Activated T-helper 1 cell treated with anti-CD3 and anti-CD28 coated beads, Interleukin-12 subunit alpha, Interleukin-12 subunit beta, Interleukin-2, Interleukin-4 antibody, amounts not matched to agents 30 ng/mL and 10 ng/mL and 1 ng/mL, durations not matched to agents 14 hours and 24 hours and 36 hours (primary cell): Measurements from ENCODE around the gene TMBIM1. TPM values are rescaled to one million over a fixed set of nuclear protein-coding genes. Genes with fewer than 3 reads are reported as not detected.

ENCODE experiments used
- DNase-seq: peaks from one replicate; pipeline ENCODE4 v3.0.0; 2021; ENCODE audit warnings: low spot score
- H3K27ac Mint-ChIP-seq: one replicate; pipeline ENCODE4 v1.8.0; 2021; ENCODE audit warnings: mild to moderate bottlenecking, mixed read lengths
- H3K27me3 Mint-ChIP-seq: one replicate; pipeline ENCODE4 v1.8.0; 2022; ENCODE audit warnings: mild to moderate bottlenecking, moderate library complexity, mixed read lengths; ENCODE audit not compliant: insufficient read depth
- H3K36me3 Mint-ChIP-seq: one replicate; pipeline ENCODE4 v1.8.0; 2021; ENCODE audit warnings: low read depth, mixed read lengths
- H3K4me1 Mint-ChIP-seq: one replicate; pipeline ENCODE4 v1.8.0; 2021; ENCODE audit warnings: low read depth, mixed read lengths
- H3K4me3 Mint-ChIP-seq: one replicate; pipeline ENCODE4 v1.8.0; 2021; ENCODE audit warnings: mild to moderate bottlenecking, moderate library complexity, mixed read lengths
- H3K9me3 Mint-ChIP-seq: one replicate; pipeline ENCODE4 v1.8.0; 2021; ENCODE audit warnings: mixed read lengths
- intact Hi-C: fragments of 100-400 bp; cut with micrococcal nuclease; formaldehyde crosslinking; loops from one replicate; pipeline ENCODE4 v1.15.1; 2024
- total RNA-seq: library from RNA; stranded (reverse); gene quantifications from 2 replicates; pipeline ENCODE4 v1.2.3, GENCODE V29; 2022

TMBIM1 gene
- total RNA-seq = 66.2 and 70.5 TPM in 2 replicates

GRCh38 chr2:218292048-218293014 is at the start of gene TMBIM1:
TMBIM1 (minus strand) TSS chr2:218292503; CDS start chr2:218282141, 10,362 bp downstream.
- no peaks in the 10 kb centered on the region for H3K27me3 Mint-ChIP-seq
- no peaks in the 10 kb centered on the region for H3K9me3 Mint-ChIP-seq
- H3K4me1 Mint-ChIP-seq = peaks cover 57% of the 10 kb centered on the region
- peak; percentile 79 for DNase-seq
- intact Hi-C loops = loop anchor here (1.0 to 2.0 kb wide), 8 partner anchors 8 to 276 kb away; partner anchors contain the start of genes CATIP, CNOT9 and USP37
- H3K36me3 Mint-ChIP-seq = peaks cover 7% of the 10 kb centered on the region
- peak within 1 kb of the TSS; percentile 88 for H3K4me3 Mint-ChIP-seq
- peak within 1 kb of the TSS; percentile 94 for H3K27ac Mint-ChIP-seq

GRCh38 chr2:218341381-218341780 is 49.1 kb upstream of the TMBIM1 start:
- Mint-ChIP-seq H3K4me3 (no peak overlapping the region), H3K9me3 (no peaks in the 10 kb centered on the region), H3K36me3 (no peaks in the 10 kb centered on the region), H3K27ac (no peak overlapping the region), H3K4me1 (no peaks in the 10 kb centered on the region), H3K27me3 (peaks cover 5% of the 10 kb centered on the region)
- intact Hi-C loops = no loop called here
- DNase-seq = no peak

GRCh38 chr2:218340656-218341055 is 48.4 kb upstream of the TMBIM1 start:
- DNase-seq = no peak
- no peak overlapping the region for H3K4me3 Mint-ChIP-seq
- H3K36me3 Mint-ChIP-seq = no peaks in the 10 kb centered on the region
- H3K27me3 Mint-ChIP-seq = peaks cover 2% of the 10 kb centered on the region
- H3K27ac Mint-ChIP-seq = no peak overlapping the region
- H3K9me3 Mint-ChIP-seq = no peaks in the 10 kb centered on the region
- H3K4me1 Mint-ChIP-seq = no peaks in the 10 kb centered on the region
- intact Hi-C loops = no loop called here

GRCh38 chr2:218334531-218334930 is 42.2 kb upstream of the TMBIM1 start:
- H3K36me3 Mint-ChIP-seq = no peaks in the 10 kb centered on the region
- no peak overlapping the region for H3K4me3 Mint-ChIP-seq
- DNase-seq = no peak
- no peaks in the 10 kb centered on the region for H3K9me3 Mint-ChIP-seq
- H3K27ac Mint-ChIP-seq = no peak overlapping the region
- H3K27me3 Mint-ChIP-seq = no peaks in the 10 kb centered on the region
- intact Hi-C loops = no loop called here
- H3K4me1 Mint-ChIP-seq = no peaks in the 10 kb centered on the region

- H3K27ac Mint-ChIP-seq = peak overlapping the region; percentile 49
- DNase-seq = no peak
- H3K36me3 Mint-ChIP-seq = no peaks in the 10 kb centered on the region
- H3K4me1 Mint-ChIP-seq = no peaks in the 10 kb centered on the region
- no peaks in the 10 kb centered on the region for H3K9me3 Mint-ChIP-seq
- no peaks in the 10 kb centered on the region for H3K27me3 Mint-ChIP-seq
- H3K4me3 Mint-ChIP-seq = no peak overlapping the region
- intact Hi-C loops = no loop called here
Observed at GRCh38 chr2:218332920-218333645, 40.8 kb upstream of the TMBIM1 start.

- Mint-ChIP-seq H3K4me1 (no peaks in the 10 kb centered on the region), H3K27ac (no peak overlapping the region), H3K4me3 (no peak overlapping the region), H3K36me3 (no peaks in the 10 kb centered on the region), H3K9me3 (no peaks in the 10 kb centered on the region), H3K27me3 (no peaks in the 10 kb centered on the region)
- intact Hi-C loops = no loop called here
- no peak for DNase-seq
Observed at GRCh38 chr2:218332288-218332687, 40.0 kb upstream of the TMBIM1 start.

- intact Hi-C loops = no loop called here
- no peak for DNase-seq
- Mint-ChIP-seq H3K27ac (no peak overlapping the region), H3K4me1 (no peaks in the 10 kb centered on the region), H3K27me3 (no peaks in the 10 kb centered on the region), H3K9me3 (no peaks in the 10 kb centered on the region), H3K36me3 (no peaks in the 10 kb centered on the region), H3K4me3 (no peak overlapping the region)
Observed at GRCh38 chr2:218331745-218332144, 39.4 kb upstream of the TMBIM1 start.

GRCh38 chr2:218329826-218330593 is 37.7 kb upstream of the TMBIM1 start:
- H3K27me3 Mint-ChIP-seq = peaks cover 5% of the 10 kb centered on the region
- H3K4me1 Mint-ChIP-seq = no peaks in the 10 kb centered on the region
- H3K27ac Mint-ChIP-seq = no peak overlapping the region
- no peak for DNase-seq
- no peaks in the 10 kb centered on the region for H3K36me3 Mint-ChIP-seq
- no peak overlapping the region for H3K4me3 Mint-ChIP-seq
- no peaks in the 10 kb centered on the region for H3K9me3 Mint-ChIP-seq
- intact Hi-C loops = no loop called here

- no peaks in the 10 kb centered on the region for H3K36me3 Mint-ChIP-seq
- intact Hi-C loops = no loop called here
- no peaks in the 10 kb centered on the region for H3K4me1 Mint-ChIP-seq
- H3K27ac Mint-ChIP-seq = no peak overlapping the region
- DNase-seq = no peak
- H3K4me3 Mint-ChIP-seq = no peak overlapping the region
- H3K27me3 Mint-ChIP-seq = peaks cover 9% of the 10 kb centered on the region
- no peaks in the 10 kb centered on the region for H3K9me3 Mint-ChIP-seq
Observed at GRCh38 chr2:218329027-218329825, 36.9 kb upstream of the TMBIM1 start.

GRCh38 chr2:218328294-218328693 is 36.0 kb upstream of the TMBIM1 start:
- DNase-seq = no peak
- Mint-ChIP-seq H3K4me3 (no peak overlapping the region), H3K4me1 (peaks cover 9% of the 10 kb centered on the region), H3K9me3 (no peaks in the 10 kb centered on the region), H3K27me3 (peaks cover 18% of the 10 kb centered on the region), H3K36me3 (no peaks in the 10 kb centered on the region), H3K27ac (no peak overlapping the region)
- intact Hi-C loops = no loop called here

GRCh38 chr2:218327451-218328210 is 35.3 kb upstream of the TMBIM1 start:
- Mint-ChIP-seq H3K27me3 (peaks cover 18% of the 10 kb centered on the region), H3K27ac (no peak overlapping the region), H3K9me3 (no peaks in the 10 kb centered on the region), H3K4me3 (no peak overlapping the region), H3K36me3 (no peaks in the 10 kb centered on the region), H3K4me1 (peaks cover 10% of the 10 kb centered on the region)
- intact Hi-C loops = no loop called here
- DNase-seq = no peak
